Ishikawa (cell line): Measurements from ENCODE around the gene EFHD1.

ENCODE experiments used
- EP300 ChIP-seq: IDR thresholded peaks from 2 replicates; pipeline ENCODE4 v1.6.1; 2012; ENCODE audit warnings: borderline replicate concordance
- NFIC ChIP-seq: IDR thresholded peaks from 2 replicates; pipeline ENCODE4 v1.6.1; 2012

DNA sequence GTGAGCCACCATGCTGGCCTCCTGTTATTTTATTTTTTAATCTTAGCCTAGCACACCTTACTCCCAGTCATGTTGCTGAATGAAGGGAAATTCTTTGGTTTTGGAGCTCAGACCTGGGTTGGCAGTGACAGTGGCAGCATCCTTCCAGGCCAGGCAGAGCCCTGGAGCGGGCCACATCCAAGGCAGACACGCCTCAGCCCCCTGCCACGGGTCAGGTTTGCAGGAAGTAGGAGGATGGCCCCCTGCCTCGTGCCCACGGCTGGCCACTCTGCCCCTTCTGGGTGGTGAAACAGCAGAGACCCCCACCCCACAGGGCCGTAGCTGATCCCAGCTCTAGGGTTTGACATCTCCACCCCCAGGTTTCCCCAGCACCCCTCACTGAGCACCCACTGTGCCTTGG, 11.7 kb downstream of the EFHD1 start:
- TF ChIP-seq NFIC (no peak), EP300 (no peak)
